GM19035 (cell line): ENCODE results near the gene PITPNM1.
"Not testable (repeated sequence)": the region's sequence is repeated elsewhere in the genome, so short reads cannot be mapped to it uniquely, and the experiment has no call there.

Experiments
- ATAC-seq: cut with Tn5 transposase; IDR thresholded peaks from one replicate; pipeline ENCODE4 v1.9.1; 2021; ENCODE audit not compliant: unreplicated experiment

The PITPNM1 gene

DNA sequence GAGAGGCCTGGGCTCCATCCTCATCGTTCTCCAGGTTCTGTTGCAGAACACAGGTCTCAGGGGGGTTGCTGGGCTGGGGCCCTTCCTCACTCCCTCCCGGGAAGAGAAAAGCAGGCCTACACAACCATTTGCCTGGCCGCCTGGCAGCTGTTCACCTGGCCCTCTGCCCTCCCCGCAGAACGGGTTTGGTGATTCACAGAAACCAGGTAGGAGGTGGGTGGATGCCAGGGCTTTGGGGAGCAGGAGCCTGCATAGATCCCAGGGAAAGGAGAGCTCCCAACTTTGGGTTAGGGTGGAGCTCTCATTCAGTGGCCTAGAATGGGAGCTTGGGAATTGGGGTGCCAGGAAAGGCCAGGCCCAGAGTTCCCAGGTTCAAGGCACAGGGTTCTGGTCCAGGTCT, 37.1 kb downstream of the PITPNM1 start:
- no peak for ATAC-seq

DNA sequence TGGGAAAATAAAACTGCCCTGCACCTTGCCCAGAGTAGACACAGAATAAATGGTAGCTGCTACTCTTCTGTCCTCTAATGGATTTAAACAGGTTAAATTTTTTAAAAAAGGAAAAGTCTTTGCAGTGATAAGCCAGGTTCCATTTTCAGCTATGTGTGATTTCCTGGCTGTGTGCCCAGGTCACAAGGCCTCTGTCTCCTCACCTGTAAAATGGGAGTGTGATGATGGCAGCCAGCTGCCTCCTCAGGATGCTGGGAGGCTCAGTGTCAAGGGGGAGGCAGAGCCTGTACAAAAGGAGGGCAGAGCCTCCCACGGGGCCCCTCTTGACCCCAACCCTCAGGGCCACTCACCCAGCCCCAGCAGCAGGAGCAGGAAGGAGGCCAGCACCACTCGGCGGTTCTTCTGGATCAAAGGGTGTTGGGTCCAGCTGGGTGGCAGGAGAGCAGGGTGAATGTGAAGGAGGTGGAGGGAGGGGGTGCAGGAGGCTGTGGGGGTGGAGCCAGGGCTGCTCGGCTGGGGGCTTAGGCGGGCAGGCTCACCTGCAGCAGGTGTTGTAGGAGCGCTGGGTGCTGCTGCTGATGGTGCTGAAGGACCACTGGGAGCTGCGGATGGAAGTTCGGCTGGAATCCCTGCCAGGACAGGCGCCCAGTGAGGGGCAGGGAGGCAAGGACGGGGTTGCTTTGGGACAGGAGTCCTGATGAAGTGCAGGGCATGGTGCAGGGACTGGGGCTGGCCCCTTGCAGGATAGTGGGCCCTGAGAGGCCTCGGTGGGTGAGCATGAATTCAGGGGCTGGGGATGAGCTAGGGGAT, 38.0 kb downstream of the PITPNM1 start:
- ATAC-seq = no peak

DNA sequence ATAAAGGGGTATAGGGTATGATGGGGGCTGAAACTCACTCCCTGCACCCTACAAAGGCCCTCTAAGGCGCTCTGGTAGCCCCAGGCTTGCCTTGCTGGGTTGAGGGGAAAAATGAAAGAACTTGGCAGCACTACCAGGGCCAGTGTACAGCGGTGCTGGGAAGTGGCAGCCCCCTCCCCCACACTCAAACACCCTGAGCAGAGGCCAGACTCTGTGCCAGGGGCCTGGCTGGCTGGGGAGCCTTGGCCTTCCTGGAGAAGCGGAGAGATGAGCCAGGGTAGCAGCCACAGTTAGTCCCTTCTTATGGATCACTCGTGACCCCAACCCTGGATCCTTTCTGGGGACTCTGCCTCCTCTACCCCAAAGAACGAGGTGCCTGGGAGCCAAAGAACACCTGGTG, 38.8 kb downstream of the PITPNM1 start:
- ATAC-seq = no peak

DNA sequence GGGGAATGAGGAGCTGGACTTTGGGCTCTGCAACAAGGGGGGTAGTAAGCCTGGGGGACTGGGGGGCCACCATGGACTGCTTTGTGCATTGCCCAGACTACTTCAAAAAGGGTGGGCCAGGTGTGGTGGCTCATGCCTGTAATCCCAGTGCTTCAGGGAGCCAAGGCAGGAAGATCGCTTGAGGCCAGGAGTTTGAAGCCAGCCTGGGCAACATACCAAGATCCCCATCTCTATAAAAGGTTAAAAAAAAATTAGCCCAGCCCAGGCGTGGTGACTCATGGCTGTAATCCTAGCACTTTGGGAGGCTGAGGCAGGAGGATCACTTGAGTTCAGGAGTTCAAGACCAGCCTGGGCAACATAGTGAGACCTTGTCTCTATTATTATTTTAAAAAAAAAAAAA, 39.6 kb downstream of the PITPNM1 start:
- not testable (repeated sequence) for ATAC-seq

DNA sequence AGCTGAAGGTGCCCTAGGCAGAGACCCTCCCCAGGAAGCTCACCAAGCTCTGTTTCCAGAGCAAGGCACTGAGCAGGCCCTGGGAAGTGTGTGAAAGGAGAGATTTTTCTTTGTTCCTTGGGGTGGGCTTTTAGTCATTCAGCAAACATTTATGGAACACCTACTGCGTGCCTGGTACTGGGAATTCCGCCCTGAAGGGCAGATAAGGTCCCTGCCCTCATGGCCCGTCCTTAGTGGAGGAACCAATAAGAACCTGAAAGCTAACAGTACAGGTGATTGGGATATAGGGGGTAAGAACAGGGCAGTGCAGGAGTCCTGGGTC, 40.0 kb downstream of the PITPNM1 start:
- no peak for ATAC-seq

DNA sequence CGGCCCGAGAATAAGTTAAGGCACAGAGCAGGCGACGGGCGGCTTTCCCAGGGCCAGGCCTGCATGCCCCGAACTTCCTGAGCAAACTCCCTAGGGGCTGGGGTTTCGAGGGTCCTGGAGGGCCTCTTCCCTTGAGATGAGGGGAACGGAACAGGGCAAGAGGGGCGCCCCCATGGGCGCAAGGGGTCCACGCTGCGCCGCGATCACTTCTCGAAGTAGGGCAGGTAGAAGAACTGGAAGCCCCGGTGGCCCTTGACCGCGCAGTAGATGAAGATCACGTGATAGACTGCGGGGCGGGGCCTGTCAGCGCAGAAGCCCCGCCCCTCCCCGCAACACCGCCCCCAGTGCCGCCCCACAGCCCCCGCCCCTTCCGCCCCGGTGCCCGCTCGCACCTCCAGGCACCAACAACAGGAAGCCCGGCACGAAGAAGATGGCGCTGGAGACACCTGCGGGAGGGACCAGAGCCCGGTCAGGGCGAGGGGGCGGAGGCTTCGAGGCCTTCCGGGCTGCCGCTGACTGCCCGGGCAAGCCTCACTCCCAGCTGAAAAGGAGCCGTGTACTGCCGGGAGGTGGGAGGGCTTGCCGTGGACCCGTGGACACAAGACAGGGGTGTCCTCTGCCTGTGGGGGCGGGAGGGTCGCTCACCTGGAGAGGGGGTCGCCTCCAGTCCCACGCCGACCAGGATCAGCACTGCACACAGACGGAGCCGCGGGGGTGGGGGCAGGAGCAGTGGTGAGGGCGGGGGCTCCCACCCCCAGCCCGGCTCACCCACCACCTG, 40.6 kb downstream of the PITPNM1 start:
- peak; percentile 49 for ATAC-seq

DNA sequence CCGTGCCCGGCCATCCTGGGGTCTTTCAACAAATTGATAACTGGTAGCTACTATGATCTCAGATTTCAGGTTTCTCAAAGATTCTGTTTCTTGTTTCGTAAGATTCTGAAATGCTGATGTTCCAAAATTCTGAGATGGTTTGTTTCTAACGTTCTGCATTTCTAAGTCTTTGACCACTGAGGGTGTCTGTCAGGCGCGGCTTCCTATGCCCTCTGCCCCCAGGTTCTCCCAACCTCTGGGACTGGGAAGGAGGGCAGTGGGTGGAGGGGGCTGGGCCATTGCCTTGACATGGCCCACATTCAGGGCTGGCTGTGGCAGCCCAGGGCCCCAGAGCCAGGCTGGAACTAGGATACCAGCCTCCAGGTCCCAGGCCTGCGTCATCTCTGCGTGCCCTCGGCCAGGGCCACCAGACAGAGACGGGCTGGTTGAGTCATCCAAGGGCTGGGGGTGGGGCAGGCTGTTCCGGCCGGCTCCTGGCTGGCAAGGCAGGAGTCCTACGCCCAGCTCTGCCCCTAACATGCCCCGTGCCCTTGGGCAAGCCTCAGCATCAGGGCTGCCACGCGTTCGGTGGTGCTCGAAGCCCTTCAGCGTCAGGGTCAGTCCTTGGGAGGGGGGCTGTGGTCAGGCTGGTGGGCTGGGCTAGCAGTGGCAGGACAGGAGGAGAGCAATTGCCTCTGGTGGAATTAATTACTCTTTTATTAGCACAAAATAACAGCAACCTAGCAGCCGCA, 41.3 kb downstream of the PITPNM1 start:
- ATAC-seq = no peak

DNA sequence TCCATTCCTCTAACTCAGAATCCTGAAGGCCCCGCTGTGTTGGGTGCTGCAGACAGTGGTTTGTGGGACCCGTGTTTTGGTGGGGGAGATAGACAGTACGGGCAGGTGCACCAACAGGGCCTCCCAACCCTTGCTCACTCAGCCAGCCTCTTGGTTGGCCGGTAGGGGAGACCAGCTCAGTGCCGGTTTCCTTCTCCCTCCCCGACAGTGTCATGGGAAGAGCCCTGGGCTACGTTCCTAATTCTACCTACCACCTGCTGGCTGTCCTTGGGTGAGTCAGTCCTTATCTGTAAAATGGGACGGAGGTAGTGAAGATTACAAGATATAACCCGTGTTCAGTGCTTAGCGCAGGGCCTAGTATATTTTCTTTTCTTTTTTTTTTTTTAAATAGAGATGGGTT, 42.0 kb downstream of the PITPNM1 start:
- ATAC-seq = no peak

DNA sequence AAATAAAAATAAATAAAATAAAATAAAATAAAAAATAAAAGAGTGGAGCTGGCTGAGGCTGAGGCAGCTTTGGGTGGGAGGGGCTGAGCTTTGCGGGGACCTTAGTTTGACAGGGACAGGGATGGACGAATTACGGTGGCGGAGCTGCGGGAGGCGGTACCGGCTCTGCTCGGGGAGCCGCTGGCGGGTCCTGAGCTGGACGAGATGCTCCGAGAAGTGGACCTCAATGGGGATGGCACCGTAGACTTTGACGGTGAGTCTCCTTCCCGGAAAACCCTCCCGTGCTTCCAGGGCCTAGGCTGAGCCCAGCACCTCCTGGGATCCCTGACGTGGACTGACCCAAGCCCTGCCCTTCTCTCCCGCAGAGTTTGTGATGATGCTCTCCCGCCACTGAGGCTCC, 46.9 kb downstream of the PITPNM1 start:
- ATAC-seq = no peak

DNA sequence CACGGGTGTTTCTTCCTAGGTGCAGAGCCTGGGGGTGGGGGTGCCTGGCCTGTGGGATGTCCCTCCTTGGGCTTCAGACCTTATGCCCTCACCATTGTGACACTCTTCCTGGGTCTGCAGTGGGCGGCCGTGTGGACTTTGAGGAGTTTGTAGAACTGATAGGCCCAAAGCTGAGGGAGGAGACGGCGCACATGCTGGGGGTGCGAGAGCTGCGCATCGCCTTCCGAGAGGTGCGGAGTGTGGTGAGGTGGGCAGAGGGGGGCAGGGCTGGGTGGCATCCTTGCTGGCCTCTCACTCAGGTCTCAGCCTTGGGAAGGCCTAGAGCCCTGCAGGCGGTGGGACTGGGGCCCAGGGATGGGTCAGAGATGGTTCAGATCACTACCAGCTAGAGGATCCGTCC, 47.7 kb downstream of the PITPNM1 start:
- no peak for ATAC-seq

DNA sequence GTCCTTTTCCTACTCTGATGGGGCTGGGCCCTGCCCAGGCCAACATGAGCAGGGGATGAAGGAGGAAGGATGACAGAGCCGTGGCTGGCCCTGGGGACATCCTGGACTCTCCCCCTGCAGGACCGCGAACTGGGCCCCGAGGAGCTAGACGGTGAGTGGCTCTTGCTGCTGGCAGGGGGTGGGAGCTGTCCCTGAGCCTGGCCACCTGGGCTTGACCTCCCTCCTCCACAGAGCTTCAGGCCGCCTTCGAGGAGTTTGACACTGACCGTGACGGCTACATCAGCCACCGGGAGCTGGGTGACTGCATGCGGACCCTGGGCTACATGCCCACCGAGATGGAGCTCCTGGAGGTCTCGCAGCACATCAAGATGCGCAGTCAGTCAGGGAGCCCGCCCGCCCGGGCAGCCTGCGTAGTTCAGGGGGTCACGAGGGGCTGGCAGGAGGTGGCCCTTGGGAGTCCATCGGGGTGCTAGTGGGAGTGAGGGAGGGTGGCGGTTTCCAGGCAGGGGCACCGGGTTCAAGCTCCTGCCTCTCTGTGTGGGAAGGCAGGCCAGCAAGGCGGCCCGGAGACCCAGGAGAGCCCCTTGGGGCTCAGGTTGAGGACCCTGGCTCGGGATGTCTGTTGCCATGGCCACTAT, 49.0 kb downstream of the PITPNM1 start:
- no peak for ATAC-seq

DNA sequence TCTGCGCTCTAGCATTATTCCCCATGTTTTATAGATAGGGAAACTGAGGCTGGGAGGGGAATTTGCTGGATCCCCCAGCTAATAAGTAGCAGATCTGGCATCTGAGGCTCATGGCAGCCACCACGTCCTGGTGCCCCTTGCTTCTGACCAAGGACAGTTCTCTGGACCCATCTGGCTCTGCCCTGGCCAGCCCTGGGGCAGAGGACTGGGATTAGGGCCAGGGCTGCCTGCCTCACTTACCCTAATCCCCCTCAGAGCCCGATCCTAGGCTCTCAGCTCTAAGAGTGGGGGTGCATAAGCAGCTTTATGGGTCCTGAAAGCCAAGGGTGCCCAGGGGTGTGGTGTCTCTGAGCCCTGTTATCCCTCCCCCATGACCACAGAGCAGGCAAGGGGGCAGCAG, 50.1 kb downstream of the PITPNM1 start, which contains the start of gene CABP4:
CABP4 (plus strand) TSS at position 301 of the 400 bp plus-strand sequence; CDS start at position 371, 70 bp downstream.
- no peak for ATAC-seq

DNA sequence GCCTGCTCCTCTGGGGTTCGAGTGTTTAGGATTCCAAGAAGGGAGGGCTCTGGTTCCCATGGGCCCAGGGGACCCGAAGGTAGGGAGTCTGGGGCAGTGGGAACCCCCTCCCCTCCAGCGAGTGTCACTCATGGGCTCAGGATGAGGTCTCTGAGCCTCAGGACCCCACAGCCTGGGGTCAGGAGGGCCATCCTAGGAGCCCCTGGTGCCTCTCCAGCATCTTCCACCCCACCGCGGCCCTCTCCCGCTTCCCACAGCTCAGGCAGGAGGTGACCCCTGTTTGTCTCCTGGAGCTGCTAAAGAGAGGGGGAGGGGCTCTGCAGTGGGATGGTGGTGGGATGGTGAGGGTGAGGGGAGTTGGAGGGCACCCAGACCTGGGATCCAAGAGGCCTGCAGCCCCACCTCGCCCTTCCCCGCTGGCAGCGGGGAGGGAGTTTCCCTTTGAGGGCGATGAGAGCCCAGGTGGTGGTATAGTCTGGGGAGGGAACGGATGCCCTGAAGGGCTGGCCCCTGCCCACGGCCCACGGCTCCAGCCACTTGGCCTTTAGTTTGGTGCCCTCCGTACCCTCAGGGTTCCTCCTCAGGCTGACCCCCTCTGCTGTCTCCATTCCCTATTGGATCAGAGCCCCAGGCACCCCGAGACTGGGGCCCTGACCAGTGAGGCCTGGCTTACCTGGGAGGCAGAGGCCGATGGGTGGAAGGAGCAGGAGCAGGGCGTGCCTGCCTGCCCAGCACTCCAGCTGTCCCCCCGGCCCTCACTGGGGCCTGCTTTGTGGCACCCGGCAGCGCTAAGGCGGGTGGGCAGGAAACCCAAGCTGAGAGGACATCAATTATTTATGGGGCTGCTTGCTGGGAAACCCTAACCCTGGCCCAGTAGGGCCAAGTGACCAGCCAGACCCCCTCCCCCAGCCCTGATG, 51.1 kb downstream of the PITPNM1 start:
- ATAC-seq = no peak

DNA sequence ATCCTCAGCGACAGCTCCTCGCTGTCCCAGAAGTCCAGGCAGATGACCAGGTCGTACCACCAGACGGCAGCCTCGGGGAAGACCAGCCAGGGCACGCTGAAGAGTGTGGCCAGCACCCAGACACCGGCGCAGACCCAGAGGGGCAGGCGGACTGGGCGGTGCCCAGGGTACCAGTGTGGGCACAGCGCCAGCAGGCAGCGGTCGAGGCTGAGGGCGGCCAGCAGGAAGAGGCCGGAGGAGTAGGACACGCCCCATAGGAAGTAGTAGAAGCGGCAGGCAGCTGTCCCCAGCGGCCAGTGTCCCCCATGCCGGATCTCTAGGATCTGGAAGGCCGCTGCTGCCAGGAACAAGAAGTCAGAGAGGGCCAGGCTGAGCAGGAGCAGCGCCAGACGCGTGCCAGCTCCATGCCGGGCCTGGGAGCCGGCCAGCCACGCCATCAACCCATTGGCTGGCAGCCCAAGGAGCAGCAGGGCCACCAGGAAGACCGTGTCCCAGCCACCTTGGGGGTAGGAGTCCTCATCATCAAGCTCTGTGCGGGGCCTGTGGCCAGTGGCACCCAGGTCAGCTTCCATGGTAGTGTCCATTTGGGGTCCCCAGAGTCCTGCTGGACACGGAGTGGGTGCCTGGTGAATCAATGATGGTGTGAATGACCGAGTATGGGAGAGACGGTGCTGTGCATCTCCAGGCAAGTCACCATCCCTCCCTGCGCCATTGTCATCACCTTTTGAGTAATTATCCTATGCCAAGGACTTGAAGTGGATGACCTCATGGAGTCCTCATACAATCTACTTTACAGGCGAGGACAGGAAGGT, 52.8 kb downstream of the PITPNM1 start, which contains the start of gene GPR152:
GPR152 (minus strand) TSS at position 589 of the 812 bp plus-strand sequence; CDS start at position 584, 5 bp downstream.
- no peak for ATAC-seq

DNA sequence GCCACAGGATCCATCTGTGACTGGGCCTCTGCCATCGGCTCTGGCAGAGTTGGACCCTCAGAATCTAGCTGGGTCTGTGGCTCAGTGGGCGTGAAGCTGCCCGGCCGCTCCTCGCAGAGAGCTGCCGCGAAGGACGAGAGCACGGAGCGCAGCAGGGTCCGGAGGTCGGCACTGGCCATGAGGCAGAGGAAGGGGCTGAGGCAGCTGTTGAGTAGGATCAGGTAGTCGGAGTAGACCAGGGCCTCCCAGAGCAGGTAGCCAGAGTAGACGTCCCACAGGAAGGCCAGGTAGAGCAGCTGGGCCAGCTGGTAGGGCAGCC, 53.5 kb downstream of the PITPNM1 start:
- no peak for ATAC-seq

DNA sequence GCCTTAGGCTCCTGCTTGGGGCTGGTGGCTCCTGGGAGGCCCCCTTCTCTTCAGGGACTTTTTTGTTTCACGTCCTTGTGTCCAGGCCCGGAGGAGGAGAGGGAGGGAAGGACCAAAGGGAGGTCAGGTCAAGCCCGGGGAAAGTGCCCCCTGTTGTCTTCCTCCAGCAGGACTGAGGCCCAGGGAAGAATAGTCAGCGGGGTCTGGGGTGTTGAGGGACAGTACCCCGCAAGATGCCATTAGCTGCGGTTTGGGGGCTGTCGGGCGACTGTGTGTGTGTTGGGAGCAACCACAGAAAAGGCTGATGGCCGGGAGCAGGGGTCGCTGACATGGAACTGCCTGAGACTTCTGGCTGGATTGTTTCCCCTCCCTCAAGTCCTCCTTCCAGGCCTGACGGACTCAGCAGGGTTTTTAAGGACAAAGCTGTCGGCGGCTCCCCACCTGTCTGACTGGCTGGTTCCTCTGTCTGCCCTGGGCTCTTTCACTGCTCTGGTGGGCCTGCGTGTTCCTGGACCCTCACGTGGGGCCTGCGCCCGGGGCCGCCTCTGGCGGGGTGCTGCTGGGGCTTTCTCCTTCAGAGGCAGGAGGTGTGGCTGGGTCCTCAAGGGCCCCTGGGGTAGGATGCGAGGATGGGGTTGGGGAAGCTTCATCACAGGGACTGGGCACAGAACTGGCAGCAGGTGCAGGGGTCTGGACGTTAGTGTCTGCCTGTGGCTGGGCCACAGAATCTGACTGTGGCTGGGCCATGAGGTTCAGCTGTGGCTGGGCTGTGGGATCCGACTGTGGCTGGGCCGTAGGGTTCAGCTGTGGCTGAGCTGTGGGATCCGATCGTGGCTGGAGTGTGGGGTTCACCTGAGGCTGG, 54.1 kb downstream of the PITPNM1 start:
- ATAC-seq = no peak

DNA sequence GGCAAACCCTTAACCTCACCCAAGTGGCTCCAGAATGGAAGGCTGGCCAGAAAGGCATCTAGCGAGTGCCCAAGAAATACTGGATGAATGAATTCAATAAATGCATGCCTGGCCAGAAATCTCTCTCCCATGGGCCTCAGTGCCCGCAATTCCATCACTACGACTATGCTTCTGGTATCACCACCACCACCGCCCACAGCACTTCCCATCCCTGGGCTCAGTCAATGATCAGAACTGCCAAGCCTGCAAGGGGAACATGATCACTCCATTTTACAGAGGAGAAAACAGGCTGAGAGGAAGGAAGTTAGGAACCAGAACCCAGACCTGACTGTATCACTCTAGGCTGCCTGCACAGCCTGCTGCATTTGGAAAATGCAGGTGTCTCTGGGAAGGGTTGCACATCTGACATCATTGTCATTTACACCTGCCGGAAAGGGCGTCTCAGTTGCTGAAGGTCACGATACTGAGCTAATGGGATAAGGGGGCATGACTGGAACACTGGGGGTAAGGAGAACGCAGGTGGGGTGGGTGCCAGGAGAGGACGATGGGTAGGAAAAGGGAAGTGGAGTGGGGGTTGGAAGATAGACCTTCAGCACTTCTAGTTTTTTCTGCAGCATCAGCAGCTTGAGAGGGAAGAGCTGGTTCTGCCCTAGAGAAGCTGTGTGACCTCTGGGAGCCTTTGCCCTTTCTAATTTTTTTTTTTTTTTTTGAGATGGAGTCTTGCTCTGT, 55.9 kb downstream of the PITPNM1 start:
- ATAC-seq = no peak

DNA sequence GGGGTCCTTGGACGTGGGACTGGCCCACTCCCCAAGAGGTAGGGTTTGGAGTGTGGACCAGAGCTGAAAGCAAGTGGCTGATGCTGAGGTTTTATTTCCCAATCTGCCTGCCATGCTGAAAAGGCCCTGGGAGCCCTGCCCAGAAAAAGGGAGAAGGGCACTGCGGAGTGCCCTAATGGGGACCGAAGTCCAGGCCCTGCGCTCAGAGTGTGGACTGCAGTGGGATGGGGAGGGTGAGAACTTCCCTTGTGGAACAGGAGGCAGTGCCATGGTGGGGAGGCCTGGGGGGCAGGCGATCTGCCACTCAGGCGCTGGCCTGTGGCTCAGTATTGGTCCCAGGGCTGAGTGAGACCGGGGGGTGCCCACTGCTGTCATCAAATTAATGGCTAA, 56.9 kb downstream of the PITPNM1 start:
- ATAC-seq = no peak
